NCI-H146 treated with DMSO at 0.1 percent for 48 hours (cell line): Measurements from ENCODE around the gene PTPRM.

Experiments used
- DNase-seq: peaks from one replicate; lab custom pipeline; 2025; ENCODE audit not compliant: unreplicated experiment; lab: John Stamatoyannopoulos, UW

The PTPRM gene

DNA sequence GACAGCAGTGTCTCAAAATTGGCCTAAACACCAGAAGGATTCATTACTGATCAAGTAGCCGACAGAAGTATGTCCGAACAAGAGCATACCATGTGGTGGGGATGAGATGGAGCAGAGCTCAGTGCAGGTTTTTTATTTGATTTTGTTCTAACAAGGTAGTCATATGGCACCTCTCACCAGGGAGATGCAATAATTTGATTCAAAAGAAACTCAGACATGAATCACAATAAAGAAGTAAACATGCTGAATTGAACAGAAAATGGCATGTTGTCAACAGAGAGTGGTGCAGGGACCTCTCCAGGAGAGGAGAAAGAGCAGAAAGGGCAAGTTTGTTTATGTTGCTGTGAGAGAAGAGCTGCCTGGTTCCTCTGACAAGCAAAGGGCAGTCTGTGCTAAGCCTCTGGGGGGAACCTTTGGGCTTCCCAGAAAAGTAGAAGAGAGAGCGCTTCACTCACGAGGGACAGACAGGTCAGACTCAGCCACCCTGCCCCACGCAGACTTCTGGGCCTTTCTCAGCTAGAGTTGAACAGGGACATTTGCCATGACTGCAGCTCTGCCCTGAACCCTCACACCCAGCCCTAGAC is 690.8 kb downstream of the PTPRM start:
- DNase-seq = no peak

DNA sequence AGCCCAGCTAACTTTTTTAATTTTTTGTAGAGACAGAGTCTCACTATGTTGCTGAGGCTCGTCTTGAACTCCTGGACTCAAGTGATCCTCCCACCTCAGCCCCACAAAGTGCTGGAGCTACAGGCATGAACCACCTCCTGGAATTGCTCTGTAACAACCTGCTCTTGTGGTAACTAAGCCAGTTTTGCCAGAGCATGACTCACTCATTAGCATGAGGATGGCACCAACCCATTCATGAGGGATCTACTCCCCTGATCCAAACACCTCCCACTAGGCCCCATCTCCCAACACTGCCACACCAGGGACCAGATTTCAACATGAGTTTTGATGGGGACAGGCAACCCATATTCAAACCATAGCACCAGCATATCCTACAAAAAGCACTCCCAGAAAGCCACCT is 693.2 kb downstream of the PTPRM start:
- no peak for DNase-seq

DNA sequence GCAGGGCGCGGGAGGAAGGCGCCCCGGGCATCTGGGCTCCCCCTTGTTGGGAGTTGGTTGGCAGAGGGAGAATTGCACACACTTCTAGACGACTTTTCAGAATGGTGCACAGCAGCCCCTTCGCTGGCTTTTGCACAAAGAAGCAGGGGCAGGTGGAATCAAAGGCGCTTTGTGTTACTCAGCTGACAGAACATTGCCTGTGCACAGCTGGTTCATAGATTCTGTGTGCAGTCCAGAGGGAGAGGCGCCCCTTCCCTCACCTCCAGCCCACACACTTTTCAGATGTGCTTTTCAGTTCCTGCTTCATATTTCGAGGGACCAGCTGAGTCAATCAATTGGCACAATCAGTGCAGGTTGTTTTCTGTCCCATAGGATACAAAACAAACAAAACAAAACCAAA is 693.7 kb downstream of the PTPRM start:
- no peak for DNase-seq

DNA sequence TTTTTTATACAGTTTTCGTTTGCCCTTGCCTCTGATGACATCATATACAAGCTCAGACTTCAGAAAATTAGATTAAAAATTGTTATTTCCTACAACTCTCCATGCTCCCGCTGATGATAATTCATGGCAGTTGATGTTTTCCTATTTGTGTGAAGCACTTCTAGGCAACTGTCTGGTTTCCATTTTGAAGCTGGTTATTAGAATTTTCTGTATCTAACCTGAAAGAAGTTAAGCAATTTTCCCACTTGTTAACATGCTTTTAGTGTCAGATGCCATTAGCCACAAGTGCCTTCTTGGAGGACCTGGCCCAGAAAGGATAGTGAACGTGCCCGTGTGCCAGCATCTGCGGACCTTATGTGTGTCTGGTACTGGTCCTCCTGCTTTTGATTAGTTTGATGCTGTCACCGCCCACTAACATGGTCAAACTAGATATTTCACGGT is 694.6 kb downstream of the PTPRM start:
- no peak for DNase-seq

DNA sequence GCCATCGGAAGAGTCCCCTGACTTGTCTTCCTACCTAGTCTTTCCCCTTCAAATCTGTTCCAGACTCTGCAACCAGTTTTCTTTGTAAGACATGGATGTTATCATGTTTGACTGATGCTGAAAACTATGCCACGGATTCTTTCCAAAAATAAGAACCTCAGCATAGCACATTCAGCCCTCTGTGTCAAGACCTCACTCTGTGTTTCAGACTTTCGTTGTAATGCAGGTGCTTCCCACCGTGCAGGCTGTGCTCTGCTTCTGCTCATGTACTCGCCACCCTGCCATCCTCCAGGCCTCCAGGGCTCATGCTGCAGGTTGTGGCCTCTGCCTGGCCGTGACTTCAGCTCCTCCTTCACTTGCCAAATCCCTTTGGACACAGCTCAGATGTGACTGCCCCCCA is 695.1 kb downstream of the PTPRM start:
- DNase-seq = no peak

DNA sequence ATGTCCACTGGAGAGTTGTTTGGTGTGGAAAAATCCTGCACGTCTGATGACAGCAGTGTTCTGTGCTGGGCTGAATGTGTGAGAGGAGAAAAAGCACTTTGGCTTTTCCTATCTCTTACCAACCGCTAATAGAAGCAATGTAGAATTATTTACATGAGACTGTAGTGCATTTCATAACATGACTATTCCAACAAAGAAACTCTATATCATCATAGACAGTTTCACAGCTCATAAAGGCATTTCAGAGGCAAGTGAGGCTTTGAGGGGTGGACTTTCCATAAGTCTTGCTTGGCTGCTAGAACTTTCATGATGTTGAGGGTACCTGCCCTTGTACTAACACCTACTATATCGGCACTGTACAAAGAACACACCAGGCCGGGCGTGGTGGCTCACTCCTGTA is 697.0 kb downstream of the PTPRM start:
- no peak for DNase-seq

DNA sequence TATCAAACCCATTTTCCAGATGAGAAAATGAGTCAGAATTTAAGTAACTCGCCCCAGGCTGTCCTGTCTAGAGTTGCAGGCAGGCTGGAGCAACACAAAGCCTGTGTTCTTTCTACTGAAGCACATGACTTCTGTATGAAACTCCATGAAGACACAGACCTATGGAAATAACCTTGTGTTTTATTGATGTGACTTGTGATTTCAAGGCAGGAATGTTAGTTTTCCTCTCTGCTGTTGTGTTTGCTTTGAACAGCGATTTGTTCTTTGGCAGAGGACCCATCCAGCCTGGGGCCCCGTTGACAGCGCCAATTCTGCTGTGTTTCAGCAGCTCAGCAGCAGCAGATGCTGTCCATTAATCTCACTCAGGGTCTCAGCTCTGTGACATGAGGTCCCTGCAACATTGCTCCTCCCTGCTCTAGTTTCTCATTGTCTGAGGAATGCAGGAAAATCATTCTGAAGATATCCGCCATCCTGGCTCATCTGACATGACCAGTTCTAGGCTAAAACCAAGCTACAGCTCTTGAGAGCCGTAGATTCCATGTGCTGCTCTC is 697.8 kb downstream of the PTPRM start:
- peak; percentile 16 for DNase-seq

DNA sequence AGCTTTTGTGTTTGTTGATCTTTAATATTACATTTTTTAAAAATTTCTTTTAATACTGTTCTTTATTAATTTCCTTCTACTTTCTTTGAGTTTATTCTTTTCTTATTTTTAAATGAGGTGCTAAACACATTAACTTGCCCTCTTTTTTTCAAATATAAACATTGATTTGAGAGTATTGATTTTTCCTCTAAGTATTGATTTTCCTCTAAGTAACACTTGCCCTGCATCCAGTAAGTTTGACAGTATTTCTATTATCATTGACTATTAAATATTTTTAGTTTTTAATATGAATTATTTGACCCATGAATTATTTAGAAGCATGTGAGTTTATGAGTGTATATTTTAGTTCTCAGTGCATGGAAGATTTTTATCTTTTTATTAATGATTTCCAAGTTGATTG is 705.1 kb downstream of the PTPRM start:
- no peak for DNase-seq

DNA sequence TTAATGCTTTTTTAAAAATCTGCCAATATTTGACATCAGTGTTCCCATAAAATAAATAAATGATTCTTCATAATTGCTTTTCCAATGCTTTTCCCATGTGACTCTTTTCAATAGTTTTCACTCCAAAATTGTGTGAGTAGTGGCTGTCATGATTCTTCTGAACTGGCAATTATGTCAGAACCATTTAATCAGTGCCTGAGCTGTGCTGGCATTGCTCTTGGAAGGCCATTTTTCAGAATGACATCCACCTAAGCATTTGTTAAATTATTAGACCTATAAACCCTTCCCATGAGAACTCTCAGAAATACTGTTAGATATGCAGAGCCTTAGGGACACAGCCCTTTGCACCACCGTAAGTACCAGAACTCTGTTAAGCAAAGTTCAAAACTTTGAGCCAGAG is 707.3 kb downstream of the PTPRM start:
- no peak for DNase-seq

DNA sequence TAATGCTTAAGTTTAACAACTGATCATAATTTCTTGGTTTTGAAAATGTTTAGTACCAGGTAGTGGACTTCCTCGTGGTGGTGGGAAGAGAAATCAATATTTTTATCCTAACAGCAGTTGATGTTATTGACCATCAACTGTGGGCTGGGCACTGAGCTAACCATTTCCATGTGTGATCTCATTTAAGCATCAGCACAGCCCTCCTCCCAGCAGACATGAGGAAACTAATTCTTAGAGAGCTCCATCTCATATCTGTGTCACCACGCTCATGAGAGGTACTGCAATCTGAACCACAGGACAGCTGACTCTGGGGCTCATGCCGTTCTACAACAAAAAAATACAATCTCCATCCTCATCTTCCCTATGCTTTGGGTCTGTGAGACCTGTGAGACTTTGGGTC is 709.3 kb downstream of the PTPRM start:
- DNase-seq = no peak

DNA sequence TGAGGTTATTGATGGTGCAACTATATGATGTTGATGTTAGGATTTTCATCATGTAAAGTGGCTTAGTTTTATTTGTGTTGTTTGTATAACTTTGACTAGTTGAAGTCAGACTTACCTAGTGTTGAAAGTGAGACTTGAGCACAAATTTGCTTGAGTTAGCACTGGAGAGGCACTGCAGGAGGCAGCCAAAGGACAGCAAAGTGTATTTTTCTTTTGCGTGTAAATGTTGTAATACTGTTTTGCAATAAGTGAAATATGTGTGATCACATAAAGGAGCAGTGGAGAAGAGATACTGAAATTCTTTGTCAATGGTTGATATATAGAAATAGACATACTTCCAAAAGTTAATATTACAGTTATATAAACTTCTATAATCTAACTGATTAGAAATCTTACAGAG is 710.2 kb downstream of the PTPRM start:
- DNase-seq = no peak

DNA sequence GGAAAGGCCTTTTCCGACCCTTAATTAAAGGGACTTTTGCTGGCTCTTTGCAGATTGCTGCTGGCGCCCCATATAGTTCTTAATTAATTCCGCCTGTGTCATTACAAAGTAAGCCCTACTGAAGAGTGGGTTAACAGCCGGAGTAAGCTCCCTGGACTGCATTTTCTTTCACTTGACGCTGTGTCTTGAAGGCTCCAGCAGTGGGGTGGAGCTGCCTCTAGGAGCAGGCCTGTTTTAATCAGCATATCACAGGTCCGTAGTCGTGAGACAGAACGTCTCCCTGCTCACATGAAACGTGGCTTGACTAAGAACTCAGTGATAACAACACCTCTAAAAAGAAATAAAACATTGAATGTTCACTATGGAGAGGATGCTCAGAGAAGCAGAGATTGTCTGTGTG is 712.2 kb downstream of the PTPRM start:
- DNase-seq = no peak

DNA sequence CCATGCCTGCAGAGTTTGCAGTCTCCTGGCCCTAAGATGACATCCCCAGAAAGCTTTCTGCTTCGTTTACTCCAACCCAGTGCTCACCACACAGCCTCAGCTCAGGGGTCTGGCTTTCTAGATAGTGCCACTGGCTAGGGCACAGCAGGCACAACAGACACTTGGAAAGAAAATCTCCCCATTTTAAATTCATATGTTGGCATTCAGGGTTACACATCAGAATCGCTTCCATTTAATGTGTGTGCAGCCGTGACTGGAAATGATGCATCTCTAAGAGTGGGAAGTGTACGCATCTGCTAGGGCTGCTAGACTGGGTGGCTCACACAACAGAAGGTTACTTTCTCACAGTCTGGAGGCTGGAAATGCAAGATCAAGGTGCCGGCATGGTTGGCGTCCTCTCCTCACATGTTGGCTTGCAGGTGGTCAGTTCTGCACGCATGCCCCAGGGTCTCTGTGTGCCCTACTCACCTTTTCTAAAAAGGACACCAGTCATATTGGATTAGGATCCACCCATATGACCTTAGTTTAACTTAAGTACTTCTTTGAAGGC is 712.7 kb downstream of the PTPRM start:
- DNase-seq = no peak

DNA sequence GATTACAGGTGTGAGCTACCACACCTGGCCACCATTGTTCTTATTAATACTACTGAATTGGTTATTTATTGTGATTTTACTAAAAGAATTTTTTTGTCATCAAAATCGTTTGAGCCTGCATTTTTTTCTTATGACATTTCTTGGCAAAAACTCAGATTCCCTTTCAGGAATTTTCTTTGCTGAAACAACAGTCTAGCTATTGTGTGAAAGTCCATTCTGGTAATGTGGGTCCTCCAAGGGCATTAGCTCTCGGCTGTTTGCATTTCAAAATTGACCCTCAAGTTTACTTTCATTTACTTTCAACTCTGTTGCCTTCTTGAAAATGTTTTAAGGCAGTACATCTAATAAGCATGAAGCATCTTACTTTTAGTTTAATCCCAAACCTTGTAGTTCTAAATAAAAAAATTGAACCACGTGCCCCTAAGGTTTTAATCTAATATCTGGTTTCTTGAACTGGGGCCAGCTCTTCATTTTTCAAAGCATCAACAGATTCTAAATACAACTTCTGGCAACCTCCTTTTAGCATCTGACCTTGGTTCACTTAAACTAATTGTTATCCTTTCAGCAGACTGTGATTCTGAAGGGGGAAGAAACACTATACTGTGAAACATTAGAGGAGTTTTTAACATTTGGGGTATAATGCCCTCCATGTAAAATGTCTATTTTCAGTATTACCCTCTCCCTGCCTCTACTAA is 716.9 kb downstream of the PTPRM start:
- no peak for DNase-seq

DNA sequence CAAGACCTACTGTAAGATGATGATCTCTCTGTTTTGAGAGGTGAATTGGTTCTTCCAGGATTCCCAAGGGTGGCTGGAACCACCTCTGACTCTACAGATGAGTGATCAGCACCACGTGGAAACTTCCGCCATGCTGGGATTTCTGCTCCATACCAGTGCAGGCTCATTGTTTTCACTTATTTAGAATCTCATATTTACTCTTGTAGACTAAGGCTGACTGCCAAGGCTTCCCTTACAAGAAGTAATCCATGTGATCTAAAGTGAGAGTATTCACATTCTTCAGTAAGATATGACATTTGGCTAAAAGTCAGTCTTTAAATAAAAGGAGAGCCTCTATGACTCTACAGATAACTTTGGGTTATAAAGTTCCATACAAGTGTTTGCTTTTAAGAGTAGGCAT is 719.2 kb downstream of the PTPRM start:
- no peak for DNase-seq

DNA sequence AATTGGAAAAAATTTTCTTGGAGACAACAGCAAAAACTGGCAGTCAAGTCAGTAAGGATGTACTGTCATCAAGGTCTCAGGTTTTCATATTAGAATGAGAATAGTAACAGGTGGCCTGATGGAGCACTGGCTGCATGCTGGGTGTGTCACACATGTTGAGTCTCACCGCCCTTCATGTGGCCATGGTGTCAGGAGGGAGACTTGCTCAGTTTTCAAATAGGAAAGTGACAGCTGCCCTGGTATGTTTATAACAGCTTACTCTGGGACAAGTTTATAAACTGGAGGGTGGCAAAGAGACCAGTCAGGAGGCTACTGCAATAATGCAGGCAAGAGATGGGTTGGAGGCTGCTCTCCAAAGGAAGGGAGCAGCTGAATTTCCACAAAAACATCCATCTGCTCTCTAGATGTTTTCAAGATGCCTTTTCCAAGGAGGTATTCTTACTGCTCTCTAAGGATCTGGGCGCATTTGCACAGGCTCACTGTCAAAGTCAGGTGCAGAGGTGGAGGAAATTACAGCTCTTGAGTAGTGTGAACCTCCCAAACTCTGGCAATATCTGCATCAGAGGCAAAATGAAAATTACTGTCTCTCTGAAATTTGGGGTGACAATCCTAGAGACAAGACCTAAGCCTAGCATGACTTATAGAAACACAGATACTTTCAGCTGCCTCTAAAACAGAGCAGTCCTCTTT is 720.2 kb downstream of the PTPRM start:
- DNase-seq = peak; percentile 19

DNA sequence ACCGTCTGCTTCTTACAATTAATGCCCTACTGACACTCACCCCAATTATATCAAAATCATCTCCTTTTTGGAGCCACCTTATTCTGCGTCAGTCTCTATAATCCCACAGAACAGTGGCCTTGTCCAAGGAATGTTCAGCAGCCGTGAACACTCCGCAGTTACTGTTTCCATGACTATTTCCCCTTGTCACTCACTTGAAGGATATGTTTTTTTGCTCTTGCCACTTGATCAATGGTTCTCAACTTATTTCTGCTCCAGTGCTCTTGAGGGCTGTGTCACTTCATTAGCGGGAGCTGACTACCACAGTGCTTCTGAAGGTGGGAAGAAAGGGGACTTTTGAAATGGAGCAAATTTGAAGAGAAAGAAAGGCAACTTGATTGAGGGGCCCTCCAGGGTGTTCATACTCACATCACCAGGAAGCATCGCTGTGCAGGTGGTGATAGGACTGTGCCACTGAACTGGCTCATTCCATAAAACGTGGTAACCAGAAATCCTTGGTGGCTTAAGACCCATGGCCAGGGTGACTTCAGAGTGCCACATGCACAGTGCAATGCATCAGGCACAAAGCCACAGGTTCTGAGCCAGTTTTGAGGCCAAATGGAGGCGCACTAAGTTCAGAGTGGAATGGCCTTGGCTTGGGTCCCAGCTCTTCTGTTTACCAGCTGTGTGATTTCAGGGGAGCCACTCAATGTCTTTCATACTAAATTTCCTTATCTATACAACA is 721.5 kb downstream of the PTPRM start:
- DNase-seq = no peak

DNA sequence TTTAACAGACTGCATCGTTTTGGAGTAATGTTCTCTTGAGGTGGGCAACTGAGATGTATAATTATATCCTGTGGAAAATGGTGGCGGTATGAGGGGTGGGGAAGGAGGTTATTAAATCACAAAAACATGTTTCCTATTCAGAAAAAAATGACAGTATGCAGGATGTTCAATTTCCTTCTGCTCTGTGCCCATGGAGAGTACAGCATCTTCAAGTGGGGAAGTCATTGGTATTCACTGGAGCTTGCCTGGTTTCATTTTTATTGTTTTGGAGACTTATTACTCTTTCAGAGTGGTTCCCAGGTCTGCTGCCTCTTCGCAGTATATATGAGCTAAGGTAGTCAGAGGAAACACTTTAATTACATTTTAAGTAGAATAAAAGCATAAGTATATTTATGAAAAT is 723.3 kb downstream of the PTPRM start:
- DNase-seq = no peak

DNA sequence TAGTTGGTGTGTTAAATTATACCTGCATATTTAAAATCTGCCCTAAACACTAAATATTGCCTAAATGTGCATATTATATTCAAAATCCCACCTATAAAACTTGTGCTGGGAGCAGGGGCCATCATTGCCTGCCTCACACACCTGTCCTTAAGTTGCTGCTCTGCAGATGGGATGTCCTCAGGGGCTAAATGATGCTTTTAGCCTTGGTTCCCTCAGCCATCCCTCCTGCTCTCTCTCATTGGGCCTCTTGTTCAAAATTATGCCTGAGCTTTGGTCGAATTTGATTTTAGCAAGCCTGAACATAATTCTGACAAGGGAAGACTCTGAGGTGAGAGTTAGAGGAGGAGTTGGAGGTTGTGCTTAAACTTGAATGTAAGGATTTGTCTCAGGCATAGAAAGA is 723.8 kb downstream of the PTPRM start:
- no peak for DNase-seq

DNA sequence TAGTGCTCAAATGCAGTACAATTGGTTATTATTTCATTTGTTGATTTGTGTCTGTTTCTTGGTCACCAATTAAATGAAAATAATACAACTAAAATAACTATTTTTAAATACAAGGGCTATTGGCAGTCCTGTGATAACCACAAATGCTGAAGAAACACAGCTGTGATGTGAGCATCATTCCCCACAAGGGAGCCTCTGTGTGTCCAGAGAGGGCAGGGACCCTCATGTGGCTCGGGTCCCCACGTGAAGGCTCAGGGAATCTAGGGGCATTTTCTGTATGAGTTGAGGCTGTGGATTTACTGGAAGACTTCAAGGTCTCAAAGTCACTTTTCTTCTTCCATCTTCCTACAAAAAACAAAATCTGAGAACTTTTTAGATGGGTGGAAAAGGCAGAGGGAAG is 726.1 kb downstream of the PTPRM start:
- no peak for DNase-seq

DNA sequence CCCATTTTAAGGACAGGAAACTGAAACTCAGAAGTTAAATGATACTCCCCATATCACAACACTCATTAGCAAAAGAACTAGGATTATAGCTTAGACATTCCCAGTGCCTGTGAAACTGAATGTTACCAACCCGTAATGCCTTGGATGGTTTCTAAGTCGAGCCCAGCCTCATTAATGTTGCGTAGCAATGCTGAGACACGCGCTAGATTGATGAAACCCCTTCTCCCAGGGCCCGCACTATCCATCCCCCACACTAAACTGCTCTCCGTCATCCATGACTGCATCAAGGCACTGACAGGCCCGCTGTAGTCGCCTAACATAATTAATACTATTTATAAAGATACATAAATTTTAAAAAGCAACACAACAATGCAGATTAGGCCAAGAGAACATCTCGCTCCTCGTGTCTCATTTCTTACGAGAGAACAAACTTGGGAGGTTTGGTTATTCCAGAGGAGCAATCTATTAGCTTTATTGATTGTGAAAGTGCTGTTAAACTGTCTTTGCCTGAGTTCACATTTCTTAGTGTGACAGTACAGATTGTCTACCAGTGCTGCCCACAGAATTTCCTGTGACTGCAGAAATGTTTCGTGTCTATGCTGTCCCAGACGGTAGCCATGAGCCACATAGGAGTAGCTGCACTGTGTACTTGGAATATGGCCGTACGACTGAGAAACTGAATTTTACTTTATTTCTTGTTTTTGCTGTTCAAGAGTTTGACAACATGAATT is 729.9 kb downstream of the PTPRM start:
- no peak for DNase-seq
